ENCODE data around the gene AKR1C2. TPM values are rescaled to one million over a fixed set of nuclear protein-coding genes. Genes with fewer than 3 reads are reported as not detected.
"Not testable (repeated sequence)": the region's sequence is repeated elsewhere in the genome, so short reads cannot be mapped to it uniquely, and the experiment has no call there.

Gene AKR1C2
- total RNA-seq, 2 donors from 2014 or later, result 138 to 170 TPM

DNA sequence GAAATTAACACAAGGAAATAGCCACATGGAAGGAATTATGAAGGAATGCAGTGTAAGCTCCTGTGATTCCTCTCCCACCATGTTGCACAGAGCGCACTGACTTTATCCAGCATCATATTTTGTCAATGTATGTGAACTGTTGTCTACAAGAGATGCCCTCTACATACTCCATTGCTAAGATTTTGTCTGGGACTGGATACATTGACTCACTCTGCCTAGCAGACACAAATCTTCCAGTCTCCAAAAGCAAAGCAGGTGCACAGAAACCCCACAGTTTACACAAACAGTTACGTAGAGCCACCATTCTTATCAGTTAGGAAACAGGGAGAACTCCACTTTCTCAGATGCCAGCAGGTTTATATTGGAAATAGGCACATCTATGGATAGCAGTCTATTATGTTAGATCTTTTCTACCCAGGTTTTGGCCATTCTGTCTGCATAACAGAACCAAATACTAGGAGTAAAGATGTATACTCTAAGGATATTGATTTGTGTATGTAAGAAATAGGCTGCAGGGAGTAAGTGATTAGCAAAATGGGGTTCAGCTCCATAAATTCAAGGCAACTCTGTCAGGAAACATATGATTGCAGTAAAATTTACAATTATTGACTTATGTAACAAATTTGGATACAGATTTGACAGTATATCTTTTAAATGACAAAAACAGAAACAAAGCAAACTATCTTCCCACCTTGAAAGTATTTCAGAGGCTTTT is 1.5 kb downstream of the AKR1C2 start:
- intact Hi-C loops (cut with DNase I), result no loop called here
- no peak for ATAC-seq
- no peak for DNase-seq

DNA sequence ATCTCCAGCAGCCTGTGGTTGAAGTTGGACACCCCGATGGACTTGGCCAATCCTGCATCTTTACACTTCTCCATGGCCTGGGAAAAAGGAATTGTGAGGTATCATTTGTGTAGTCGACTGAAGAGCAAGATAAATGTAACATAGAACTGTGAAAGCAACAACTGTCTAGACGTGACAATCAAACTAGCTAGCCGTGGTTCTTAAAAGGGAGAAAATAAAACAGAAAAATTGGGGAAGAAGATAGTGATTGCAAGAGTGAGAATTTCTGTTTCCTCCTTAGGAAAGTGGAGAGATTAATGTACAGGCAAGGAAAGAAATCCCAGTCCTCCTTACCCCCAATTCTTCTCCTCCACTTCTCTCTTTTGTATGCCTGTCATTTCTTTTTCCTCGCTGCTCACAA is 5.0 kb downstream of the AKR1C2 start:
- ATAC-seq (no peak), DNase-seq (no peak)
- intact Hi-C loops (cut with DNase I), result no loop called here

DNA sequence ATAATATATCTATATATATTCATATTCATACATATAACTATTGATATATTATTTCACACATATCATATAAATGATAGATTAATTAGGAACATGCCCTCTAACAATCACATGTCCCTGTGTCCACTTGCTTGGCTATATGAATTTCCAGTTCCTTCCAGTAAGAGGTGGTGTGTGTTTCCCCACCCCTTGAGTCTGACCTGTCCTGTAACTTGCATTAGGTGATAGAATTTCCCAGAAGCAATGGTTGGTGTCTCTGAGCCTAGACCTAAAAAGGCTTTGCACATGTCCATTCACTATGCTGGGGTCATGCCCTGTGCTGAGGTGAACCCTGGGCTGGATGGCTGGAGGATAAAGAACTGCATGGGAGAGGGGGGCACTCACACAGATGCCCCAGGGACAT is 9.4 kb downstream of the AKR1C2 start:
- intact Hi-C loops (cut with DNase I), result not testable (repeated sequence)

DNA sequence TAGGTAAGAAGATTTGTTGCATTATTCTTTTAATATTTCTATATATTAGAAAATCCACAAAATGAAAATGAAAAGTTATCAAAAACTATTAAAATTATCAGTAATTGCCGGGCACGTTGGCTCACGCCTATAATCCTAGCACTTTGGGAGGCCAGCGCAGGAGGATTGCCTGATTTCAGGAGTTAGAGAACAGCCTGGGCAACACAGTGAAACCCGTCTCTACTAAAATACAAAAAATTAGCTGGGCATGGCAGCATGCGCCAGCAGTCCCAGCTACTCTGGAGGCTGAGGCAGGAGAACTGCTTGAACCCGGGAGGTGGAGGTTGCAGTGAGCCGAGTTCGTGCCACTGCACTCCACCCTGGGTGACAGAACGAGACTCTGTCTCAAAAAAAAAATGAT is 11.1 kb downstream of the AKR1C2 start:
- intact Hi-C loops (cut with DNase I); DNase-seq; ATAC-seq: not testable (repeated sequence)

More for the DNA sequence above, 9.4 kb downstream of the AKR1C2 start:
- ATAC-seq, DNase-seq: not testable (repeated sequence)

DNA sequence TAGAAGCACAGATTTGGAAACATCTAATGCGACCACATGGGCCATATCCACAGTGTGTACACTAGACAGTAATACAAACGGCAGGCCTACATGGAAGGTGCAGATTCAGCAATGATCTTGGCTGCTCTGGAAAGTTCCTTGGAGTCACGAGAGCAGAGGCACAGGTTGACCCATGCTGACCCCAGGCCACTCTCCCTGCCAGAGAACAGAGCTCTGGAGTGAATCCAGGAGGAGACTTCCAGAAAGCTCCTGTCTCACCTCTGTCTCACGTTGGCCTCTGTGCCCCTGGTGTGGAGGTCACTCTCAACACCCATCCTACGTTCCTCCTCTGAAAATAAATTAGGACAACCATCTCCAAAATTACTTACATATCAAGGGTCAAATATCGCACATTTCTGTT is 12.2 kb downstream of the AKR1C2 start:
- intact Hi-C loops (cut with DNase I); ATAC-seq; DNase-seq: not testable (repeated sequence)

DNA sequence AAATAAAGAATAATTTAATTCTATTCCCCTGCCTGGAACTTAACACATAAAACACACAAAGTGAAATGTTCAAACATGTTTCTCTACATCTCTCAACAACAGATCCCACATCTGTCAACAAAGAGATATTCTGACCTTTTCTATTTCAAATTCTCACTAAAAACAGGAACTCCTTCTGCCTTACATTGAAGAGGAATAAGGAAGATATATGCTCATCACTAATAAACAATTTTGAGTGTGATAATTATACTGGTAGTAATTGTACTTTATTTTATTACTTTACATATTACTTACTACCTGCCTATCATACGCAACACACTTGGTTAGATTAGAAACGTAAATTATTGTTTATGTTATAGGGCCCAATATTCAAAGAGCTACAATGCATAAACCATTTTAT is 13.4 kb downstream of the AKR1C2 start:
- DNase-seq (no peak), ATAC-seq (no peak)
- intact Hi-C loops (cut with DNase I), result no loop called here

DNA sequence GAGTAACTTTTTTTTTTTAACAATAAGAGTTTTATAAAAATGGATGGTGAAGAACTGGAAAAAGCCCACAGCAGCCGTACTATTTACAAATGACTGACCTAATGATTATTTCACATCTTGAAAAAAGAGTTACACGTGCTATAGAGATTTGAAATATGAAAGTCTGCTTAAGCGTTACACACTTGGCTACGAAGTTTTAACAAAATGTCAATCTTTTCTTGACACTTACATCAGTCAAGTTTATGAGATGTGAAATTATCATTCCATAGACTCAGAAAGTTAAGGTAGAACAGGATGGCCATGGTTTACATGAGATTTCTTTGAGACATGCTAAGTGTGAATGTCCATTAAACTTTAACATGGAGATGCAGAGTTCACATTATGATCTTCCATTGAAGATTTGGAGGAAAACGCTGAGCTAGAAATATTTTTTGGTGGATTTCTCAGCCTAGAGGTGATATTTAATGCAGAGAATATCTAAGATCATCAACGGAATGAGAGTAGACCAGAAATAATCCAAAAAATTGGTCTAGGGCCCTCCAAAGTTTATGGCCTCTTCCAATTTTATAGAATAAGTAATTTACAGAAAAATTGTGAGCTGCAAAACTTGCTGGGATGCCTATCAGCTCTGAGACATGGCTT is 15.5 kb downstream of the AKR1C2 start:
- DNase-seq, ATAC-seq: not testable (repeated sequence)
- intact Hi-C loops (cut with DNase I), result loop anchor here in 1 of 2 donors (10.0 kb wide), 2 partner anchors 107 to 133 kb away; partner anchors contain the start of gene AKR1C3

DNA sequence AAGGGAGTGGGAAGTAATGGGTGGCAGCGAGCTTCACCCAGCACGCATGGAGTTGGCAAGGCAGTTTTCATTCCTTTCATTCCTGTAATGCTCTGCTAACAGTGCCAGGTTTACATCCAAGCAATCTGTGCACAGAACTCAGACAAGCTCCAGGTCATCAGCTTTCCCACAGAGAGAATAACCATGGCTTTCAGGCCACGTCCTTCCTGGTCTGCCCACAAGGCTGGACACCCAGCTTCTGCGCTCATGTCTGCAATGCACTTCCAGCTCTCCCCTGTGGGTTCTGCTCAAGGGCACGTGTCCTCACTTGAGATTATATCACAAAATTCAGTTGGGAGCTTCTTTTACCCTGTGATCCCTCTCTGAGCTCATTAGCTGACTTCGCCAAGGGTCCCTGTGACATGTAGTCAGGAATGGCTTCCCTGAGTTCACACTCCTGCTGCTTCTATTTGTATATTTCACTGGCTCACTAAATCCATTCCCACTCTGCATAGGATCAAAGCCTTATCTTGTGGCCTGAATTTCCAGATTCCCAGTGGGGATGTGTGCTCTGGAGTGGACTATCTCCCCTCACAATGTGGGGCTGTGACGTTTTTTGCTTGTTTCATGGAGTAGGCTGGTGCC is 18.6 kb downstream of the AKR1C2 start:
- ATAC-seq (peak; percentile 41 to 42), DNase-seq (no peak)
- intact Hi-C loops (cut with DNase I), result loop anchor here in 1 of 2 donors (10.0 kb wide), 2 partner anchors 110 to 130 kb away; partner anchors contain the start of gene AKR1C3

DNA sequence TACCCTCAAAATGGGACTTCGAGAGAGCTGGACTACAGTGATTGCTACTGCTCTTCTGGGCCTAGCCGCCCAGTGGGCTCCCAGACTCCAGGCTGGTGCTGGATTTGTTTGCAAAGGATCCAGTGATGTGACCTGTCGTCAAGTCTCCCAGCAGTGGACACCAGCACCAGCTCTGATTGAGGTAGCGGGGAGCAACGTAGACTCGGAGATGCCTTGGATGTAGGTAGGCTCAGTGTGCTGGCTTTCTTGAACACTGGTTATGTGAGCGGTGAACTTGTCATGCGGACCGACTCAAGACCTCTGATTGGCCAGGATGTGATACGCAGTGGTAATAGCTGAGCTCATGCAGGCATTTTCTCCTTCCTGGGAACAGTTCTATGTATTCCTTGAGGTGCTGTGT is 19.4 kb downstream of the AKR1C2 start:
- ATAC-seq, result peak in 1 of 2 donors; percentile 7

DNA sequence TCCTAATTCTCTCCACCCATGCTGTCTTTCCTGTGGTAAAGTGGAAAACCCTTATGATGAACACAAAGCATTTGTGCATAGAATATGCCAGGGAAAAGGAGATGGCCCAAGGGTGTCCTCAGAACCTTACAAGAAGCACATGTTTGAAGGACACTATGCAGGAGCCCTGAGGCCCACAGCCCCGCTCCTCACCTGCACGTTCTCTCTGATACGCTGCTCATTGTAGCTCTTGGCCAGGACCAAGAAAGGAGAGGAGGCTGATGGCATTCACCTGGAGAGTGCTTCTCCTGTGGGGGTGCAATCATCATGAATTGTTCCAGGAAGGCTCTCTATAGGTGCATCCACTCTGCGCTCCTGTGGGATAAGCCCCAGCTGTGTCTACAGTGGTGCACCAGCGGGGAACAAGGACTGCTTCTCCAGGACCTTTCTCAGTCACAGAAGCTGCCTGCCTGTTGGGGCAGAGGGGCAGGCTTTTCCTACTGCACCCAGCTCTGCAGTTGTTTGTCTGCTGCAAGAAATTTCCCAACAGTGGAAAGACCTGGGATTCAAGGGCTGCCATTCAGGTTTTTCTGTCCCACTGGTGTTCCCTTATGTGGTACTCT is 19.9 kb downstream of the AKR1C2 start:
- intact Hi-C loops (cut with DNase I), result loop anchor here in 1 of 2 donors (10.0 kb wide), 2 partner anchors 111 to 129 kb away; partner anchors contain the start of gene AKR1C3
- ATAC-seq (no peak), DNase-seq (no peak)

More for the DNA sequence above, 19.4 kb downstream of the AKR1C2 start:
- DNase-seq, result no peak
- intact Hi-C loops (cut with DNase I), result loop anchor here in 1 of 2 donors (10.0 kb wide), 2 partner anchors 111 to 129 kb away; partner anchors contain the start of gene AKR1C3

DNA sequence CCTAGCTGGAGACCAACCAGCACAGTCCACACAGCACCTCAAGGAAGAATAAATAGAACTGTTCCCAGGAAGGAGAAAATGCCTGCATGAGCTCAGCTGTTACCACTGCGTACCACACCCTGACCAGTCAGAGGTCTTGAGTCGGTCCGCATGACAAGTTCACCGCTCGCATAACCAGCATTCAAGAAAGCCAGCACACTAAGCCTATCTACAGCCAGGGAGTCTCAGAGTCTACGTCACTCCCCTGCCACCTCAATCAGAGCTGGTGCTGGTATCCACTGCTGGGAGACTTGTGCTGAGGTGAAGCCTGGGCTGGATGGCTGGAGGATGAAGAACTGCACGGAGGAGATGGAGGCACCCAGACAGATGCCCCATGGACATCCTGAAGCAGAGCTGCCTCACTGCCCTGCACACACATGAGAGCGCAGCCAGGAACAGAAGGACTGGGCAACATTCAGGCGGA is 20.9 kb downstream of the AKR1C2 start:
- intact Hi-C loops (cut with DNase I), result loop anchor here in 1 of 2 donors (10.0 kb wide), 2 partner anchors 112 to 128 kb away; partner anchors contain the start of gene AKR1C3
- ATAC-seq (peak in 1 of 2 donors; percentile 49), DNase-seq (peak; percentile 36)

DNA sequence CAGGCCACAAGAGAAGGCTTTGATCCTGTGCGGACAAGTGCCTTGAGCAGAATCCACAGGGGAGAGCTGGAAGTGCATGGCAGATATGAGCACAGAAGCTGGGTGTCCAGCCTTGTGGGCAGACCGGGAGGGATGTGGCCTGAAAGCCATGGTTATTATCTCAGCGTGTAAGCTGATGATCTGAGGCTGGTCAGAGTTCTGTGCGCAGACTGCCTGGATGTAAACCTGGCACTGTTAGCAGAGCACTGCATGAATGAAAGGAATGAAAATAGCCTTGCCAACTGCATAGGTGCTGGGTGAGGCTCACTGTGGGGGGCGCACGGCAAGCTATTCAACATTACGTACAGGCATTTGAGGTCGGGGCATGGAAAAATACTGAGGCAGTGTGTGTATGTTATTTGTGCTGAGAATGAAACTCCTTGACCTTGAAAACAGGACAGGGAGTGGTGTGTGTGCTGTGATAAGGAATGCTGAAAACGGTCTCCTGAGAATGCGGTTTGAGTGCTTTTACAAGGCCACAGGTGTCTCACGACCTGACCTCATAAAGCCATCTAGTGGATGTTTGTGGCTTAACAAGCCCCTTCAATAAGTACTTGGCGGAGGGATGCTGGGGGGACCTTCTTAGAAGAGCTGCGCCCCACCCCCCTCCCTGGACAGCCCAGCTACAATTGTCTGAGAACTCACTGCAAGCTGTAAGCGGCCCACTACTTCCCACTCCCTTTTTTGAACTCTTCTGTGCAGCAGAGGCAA is 21.8 kb downstream of the AKR1C2 start:
- intact Hi-C loops (cut with DNase I), result loop anchor here in 1 of 2 donors (10.0 kb wide), 2 partner anchors 113 to 127 kb away; partner anchors contain the start of gene AKR1C3
- ATAC-seq, result peak; percentile 25 to 64
- peak; percentile 33 for DNase-seq

DNA sequence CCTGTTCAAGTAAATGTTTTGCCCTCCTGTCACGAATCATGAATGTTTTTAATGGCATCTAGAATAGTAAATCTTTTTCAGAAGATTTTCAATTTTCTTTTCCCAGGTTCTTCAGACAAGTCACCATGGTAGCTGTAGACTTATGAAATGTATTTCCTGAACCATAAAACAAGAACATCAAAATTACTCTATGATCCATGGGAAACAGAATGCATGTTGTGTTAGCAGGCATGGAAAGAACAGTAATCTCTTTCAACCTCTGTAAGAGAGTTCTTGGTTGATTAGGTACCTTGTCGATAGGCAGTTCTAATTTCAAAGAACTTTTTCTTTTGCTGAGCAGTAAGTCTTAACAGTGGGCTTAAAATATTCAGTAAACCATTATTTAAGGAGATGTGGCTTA is 22.9 kb downstream of the AKR1C2 start:
- ATAC-seq (no peak), DNase-seq (no peak)
- intact Hi-C loops (cut with DNase I), result loop anchor here in 1 of 2 donors (10.0 kb wide), 2 partner anchors 114 to 126 kb away; partner anchors contain the start of gene AKR1C3

DNA sequence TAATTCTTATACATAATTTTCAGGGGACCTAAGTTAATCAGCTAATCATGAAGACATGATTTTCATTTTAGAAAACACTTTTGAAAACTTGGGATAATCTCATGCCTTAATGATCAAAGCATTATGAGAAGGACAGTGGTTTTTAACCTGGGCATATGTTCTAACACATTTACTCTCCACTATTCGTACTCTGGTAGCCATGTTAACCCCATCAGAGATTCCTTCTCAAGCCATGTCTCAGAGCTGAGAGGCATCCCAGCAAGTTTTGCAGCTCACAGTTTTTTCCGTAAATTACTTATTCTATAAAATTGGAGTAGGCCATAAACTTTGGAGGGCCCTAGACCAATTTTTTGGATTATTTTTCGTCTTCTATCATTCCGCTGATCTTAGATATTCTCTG is 24.8 kb downstream of the AKR1C2 start:
- ATAC-seq, result no peak
- DNase-seq, result no peak
- intact Hi-C loops (cut with DNase I), result no loop called here

DNA sequence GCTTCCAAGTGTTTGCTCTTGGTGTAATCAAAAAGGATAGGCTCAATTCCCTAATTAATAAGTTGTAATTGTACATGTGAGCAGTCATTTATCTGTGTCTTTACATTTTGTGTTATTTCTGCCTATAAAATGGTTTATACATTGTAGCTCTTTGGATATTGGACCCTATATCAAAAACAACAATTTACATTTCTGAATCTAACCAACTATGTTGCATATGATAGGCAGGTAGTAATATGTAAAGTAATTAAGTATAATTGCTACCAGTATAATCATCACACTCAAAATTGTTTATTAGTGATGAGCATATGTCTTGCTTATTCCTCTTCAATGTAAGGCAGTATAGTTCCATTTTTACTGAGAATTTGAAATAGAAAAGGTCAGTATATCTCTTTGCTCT is 26.6 kb downstream of the AKR1C2 start:
- DNase-seq (no peak), ATAC-seq (no peak)
- intact Hi-C loops (cut with DNase I), result no loop called here

DNA sequence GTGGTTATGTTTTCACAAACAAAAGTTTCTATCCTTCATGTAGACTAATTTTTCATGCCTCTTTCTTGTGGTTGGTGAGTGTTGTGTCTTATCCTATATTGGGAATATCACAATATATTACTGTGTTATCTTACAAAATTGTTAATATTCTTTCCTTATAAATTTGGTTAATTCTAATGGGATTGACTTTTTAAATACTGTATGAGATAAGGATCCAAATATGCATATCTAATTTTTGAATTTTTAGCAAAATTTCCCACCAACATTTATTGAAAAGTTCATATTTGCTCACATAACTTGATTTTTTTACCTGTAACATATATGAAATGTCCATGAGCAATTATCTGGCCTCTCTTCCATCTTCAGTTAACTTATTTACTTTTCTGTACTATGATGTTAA is 29.3 kb downstream of the AKR1C2 start:
- DNase-seq; ATAC-seq; intact Hi-C loops (cut with DNase I): not testable (repeated sequence)

DNA sequence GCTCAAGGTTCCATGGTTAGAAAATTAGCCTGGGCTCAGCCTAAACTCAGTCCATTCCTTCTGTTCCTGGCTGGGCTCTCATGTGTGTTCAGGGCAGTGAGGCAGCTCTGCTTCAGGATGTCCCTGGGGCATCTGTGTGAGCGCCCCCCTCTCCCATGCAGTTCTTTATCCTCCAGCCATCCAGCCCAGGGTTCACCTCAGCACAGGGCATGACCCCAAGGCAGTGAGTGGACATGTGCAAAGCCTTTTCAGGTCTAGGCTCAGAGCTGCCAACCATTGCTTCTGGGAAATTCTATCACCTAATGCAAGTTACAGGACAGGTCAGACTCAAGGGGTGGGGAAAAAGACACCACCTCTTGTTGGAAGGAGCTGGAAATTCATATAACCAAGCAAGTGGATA is 30.4 kb downstream of the AKR1C2 start:
- intact Hi-C loops (cut with DNase I); ATAC-seq; DNase-seq: not testable (repeated sequence)

Data from left cardiac atrium (tissue), 4 donors.